OCI-LY1 (cell line): ENCODE results near the gene PDGFRB.
A peak's percentile ranks its signal among the peaks of the same experiment; 100 is the strongest.

ENCODE experiments used
- H2AFZ ChIP-seq: fragments of 200-600 bp; sonication (generic), shearing (Covaris generic); 2 replicates; pipeline ENCODE4 v1.6.0; 2014; ENCODE audit warnings: antibody characterized with exemption, mild to moderate bottlenecking, low read length
- H3F3A ChIP-seq: fragments of 200-600 bp; sonication (generic), shearing (Covaris generic); 2 replicates; pipeline ENCODE4 v1.6.0; 2014; ENCODE audit warnings: mild to moderate bottlenecking, antibody characterized with exemption, low read length, moderate library complexity; ENCODE audit not compliant: insufficient read depth
- H3K27ac ChIP-seq: fragments of 200-600 bp; sonication (generic); 2 replicates; pipeline ENCODE4 v1.5.1; 2014; ENCODE audit warnings: low read length, mixed run types, mild to moderate bottlenecking, low read depth; ENCODE audit not compliant: poor library complexity, severe bottlenecking
- H3K27me3 ChIP-seq: fragments of 200-600 bp; sonication (generic); 2 replicates; pipeline ENCODE4 v1.6.0; 2014; ENCODE audit warnings: antibody characterized with exemption, mild to moderate bottlenecking, low read length, moderate library complexity; ENCODE audit not compliant: insufficient read depth
- H3K36me3 ChIP-seq: fragments of 200-600 bp; sonication (generic); 2 replicates; pipeline ENCODE4 v1.6.1; 2014; ENCODE audit warnings: mild to moderate bottlenecking, antibody characterized with exemption, low read length, moderate library complexity, mixed read lengths; ENCODE audit not compliant: insufficient read depth
- H3K4me1 ChIP-seq: fragments of 200-600 bp; sonication (generic); 2 replicates; pipeline ENCODE4 v1.5.1; 2014; ENCODE audit warnings: mild to moderate bottlenecking, low read length, moderate library complexity; ENCODE audit not compliant: insufficient read depth, severe bottlenecking
- H3K4me2 ChIP-seq: fragments of 200-600 bp; sonication (generic), shearing (Covaris generic); 2 replicates; pipeline ENCODE4 v1.6.1; 2014; ENCODE audit warnings: low read length
- H3K4me3 ChIP-seq: fragments of 200-600 bp; sonication (generic); 2 replicates; pipeline ENCODE4 v1.5.1; 2014; ENCODE audit warnings: low read length, low read depth, mild to moderate bottlenecking, mixed read lengths; ENCODE audit not compliant: poor library complexity, severe bottlenecking
- H3K79me2 ChIP-seq: fragments of 200-600 bp; shearing (Covaris generic); 2 replicates; pipeline ENCODE4 v1.6.1; 2016; ENCODE audit warnings: mixed run types, low read length, mixed read lengths; ENCODE audit not compliant: insufficient read depth
- H3K9ac ChIP-seq: fragments of 200-600 bp; sonication (generic), shearing (Covaris generic); 2 replicates; pipeline ENCODE4 v1.6.1; 2014; ENCODE audit warnings: mild to moderate bottlenecking, low read length, mixed read lengths
- H3K9me2 ChIP-seq: fragments of 200-600 bp; sonication (generic), shearing (Covaris generic); 2 replicates; pipeline ENCODE4 v1.6.1; 2014; ENCODE audit warnings: low read depth, mild to moderate bottlenecking, low read length, mixed read lengths
- H3K9me3 ChIP-seq: fragments of 200-600 bp; shearing (Covaris generic); 2 replicates; pipeline ENCODE4 v1.6.1; 2014; ENCODE audit warnings: low read length, mixed read lengths
- H4K20me1 ChIP-seq: fragments of 200-600 bp; sonication (generic), shearing (Covaris generic); 2 replicates; pipeline ENCODE4 v1.6.0; 2016; ENCODE audit warnings: mild to moderate bottlenecking, low read length; ENCODE audit not compliant: insufficient read depth
- CTCF ChIP-seq: fragments of 200-600 bp; sonication (generic), shearing (Covaris generic); IDR thresholded peaks from 2 replicates; pipeline ENCODE4 v1.5.1; 2017; ENCODE audit warnings: mild to moderate bottlenecking, antibody characterized with exemption, low read length, moderate library complexity, mixed read lengths
- EZH2 ChIP-seq: fragments of 200-600 bp; sonication (generic), shearing (Covaris generic); IDR thresholded peaks from 2 replicates; pipeline ENCODE4 v1.8.0; 2017; ENCODE audit warnings: borderline replicate concordance, mixed run types, mild to moderate bottlenecking, antibody characterized with exemption, low read length, moderate library complexity, mixed read lengths

PDGFRB gene

GRCh38 chr5:150131461-150131860 is 24.2 kb downstream of the PDGFRB start:
- no peaks in the 10 kb centered on the region for H3K36me3 ChIP-seq
- H3F3A ChIP-seq, result no peaks in the 10 kb centered on the region

GRCh38 chr5:150130493-150130922 is 25.1 kb downstream of the PDGFRB start:
- TF ChIP-seq EZH2 (no peak), CTCF (no peak)
- Histone ChIP-seq H3K79me2 (no peaks in the 10 kb centered on the region), H4K20me1 (no peaks in the 10 kb centered on the region), H3K27ac (no peak overlapping the region), H3K36me3 (no peaks in the 10 kb centered on the region), H3K4me2 (no peak overlapping the region), H3K4me3 (no peak overlapping the region), H3K27me3 (no peaks in the 10 kb centered on the region), H3F3A (no peaks in the 10 kb centered on the region), H2AFZ (no peak overlapping the region), H3K9ac (no peak overlapping the region), H3K4me1 (no peaks in the 10 kb centered on the region), H3K9me2 (no peaks in the 10 kb centered on the region), H3K9me3 (no peaks in the 10 kb centered on the region)

More at GRCh38 chr5:150131461-150131860, 24.2 kb downstream of the PDGFRB start:
- Histone ChIP-seq H3K27ac (no peak overlapping the region), H3K79me2 (no peaks in the 10 kb centered on the region), H4K20me1 (no peaks in the 10 kb centered on the region), H3K4me1 (no peaks in the 10 kb centered on the region), H3K4me3 (no peak overlapping the region), H3K4me2 (no peak overlapping the region), H3K9ac (no peak overlapping the region), H3K9me3 (no peaks in the 10 kb centered on the region), H3K9me2 (no peaks in the 10 kb centered on the region), H3K27me3 (no peaks in the 10 kb centered on the region), H2AFZ (no peak overlapping the region)
- no peak for TF ChIP-seq EZH2
- no peak for TF ChIP-seq CTCF

GRCh38 chr5:150129813-150130492 is 25.7 kb downstream of the PDGFRB start:
- TF ChIP-seq EZH2, result no peak
- TF ChIP-seq CTCF, result peak; percentile 85
- Histone ChIP-seq H3K36me3 (no peaks in the 10 kb centered on the region), H3F3A (no peaks in the 10 kb centered on the region), H3K9ac (no peak overlapping the region), H3K4me1 (no peaks in the 10 kb centered on the region), H4K20me1 (no peaks in the 10 kb centered on the region), H3K4me3 (no peak overlapping the region), H3K9me2 (no peaks in the 10 kb centered on the region), H2AFZ (no peak overlapping the region), H3K27ac (no peak overlapping the region), H3K27me3 (no peaks in the 10 kb centered on the region), H3K79me2 (no peaks in the 10 kb centered on the region), H3K4me2 (no peak overlapping the region), H3K9me3 (no peaks in the 10 kb centered on the region)
